DMS153 treated with DMSO at 0.1 percent for 48 hours (cell line): ENCODE measurements around the gene CYP2W1.

Source experiments
- DNase-seq: peaks from one replicate; lab custom pipeline; 2025; ENCODE audit not compliant: unreplicated experiment; lab: John Stamatoyannopoulos, UW

Gene CYP2W1

GRCh38 chr7:1012004-1012715, 29.2 kb downstream of the CYP2W1 start:
- no peak for DNase-seq

- no peak for DNase-seq
Observed at GRCh38 chr7:1012716-1013095, 29.7 kb downstream of the CYP2W1 start.

- DNase-seq, result no peak
Observed at GRCh38 chr7:1013581-1013980, 30.6 kb downstream of the CYP2W1 start.

- DNase-seq, result no peak
Observed at GRCh38 chr7:1014681-1015080, 31.7 kb downstream of the CYP2W1 start.

GRCh38 chr7:1015196-1016121, 32.5 kb downstream of the CYP2W1 start:
- DNase-seq, result no peak

GRCh38 chr7:1016577-1017531, 33.9 kb downstream of the CYP2W1 start:
- no peak for DNase-seq

- no peak for DNase-seq
Observed at GRCh38 chr7:1017586-1018333, 34.8 kb downstream of the CYP2W1 start.

GRCh38 chr7:1018334-1018695, 35.3 kb downstream of the CYP2W1 start:
- DNase-seq, result no peak

GRCh38 chr7:1019255-1019785, 36.3 kb downstream of the CYP2W1 start:
- no peak for DNase-seq

- no peak for DNase-seq
Observed at GRCh38 chr7:1019789-1020610, 37.0 kb downstream of the CYP2W1 start.

GRCh38 chr7:1020849-1021251, 37.9 kb downstream of the CYP2W1 start:
- no peak for DNase-seq

- no peak for DNase-seq
Observed at GRCh38 chr7:1021366-1021765, 38.4 kb downstream of the CYP2W1 start.

- DNase-seq, result no peak
Observed at GRCh38 chr7:1021931-1022330, 39.0 kb downstream of the CYP2W1 start.

- DNase-seq, result no peak
Observed at GRCh38 chr7:1022356-1022755, 39.4 kb downstream of the CYP2W1 start.

GRCh38 chr7:1022801-1023465, 40.0 kb downstream of the CYP2W1 start:
- no peak for DNase-seq

- DNase-seq, result no peak
Observed at GRCh38 chr7:1024331-1024841, 41.4 kb downstream of the CYP2W1 start.

- no peak for DNase-seq
Observed at GRCh38 chr7:1024876-1025742, 42.1 kb downstream of the CYP2W1 start.
